CD8-positive, alpha-beta memory T cell (primary cell): ENCODE data around the gene FRK. TPM values are rescaled to one million over a fixed set of nuclear protein-coding genes. Genes with fewer than 3 reads are reported as not detected.

Experiments used
- CTCF ChIA-PET: fragments of 350-600 bp; sonication (Branson Sonifier 250); formaldehyde crosslinking; loops from one replicate; lab custom pipeline; 2021; ENCODE audit warnings: antibody characterized with exemption; lab: Charles Lee
- POLR2A ChIA-PET: fragments of 350-600 bp; sonication (Branson Sonifier 250); formaldehyde crosslinking; loops from one replicate; lab custom pipeline; 2021; ENCODE audit warnings: antibody characterized with exemption; lab: Charles Lee
- DNase-seq, 5 donors: peaks; one replicate each; pipeline versions ENCODE4 v3.0.0 to v3.0.0-alpha.2; 2020 to 2022; ENCODE audit warnings: mixed read lengths in 1 of 5
- H3K27ac ChIP-seq: one replicate; pipeline ENCODE4 v1.7.0; 2013; ENCODE audit warnings: low read depth, mild to moderate bottlenecking, low read length, moderate library complexity
- H3K27me3 ChIP-seq: 2 replicates; pipeline ENCODE4 v1.7.0; 2013; ENCODE audit warnings: low read length, mild to moderate bottlenecking; ENCODE audit not compliant: insufficient read depth, poor library complexity, severe bottlenecking
- H3K36me3 ChIP-seq: 2 replicates; pipeline ENCODE4 v1.7.0; 2013; ENCODE audit warnings: mild to moderate bottlenecking, low read length, moderate library complexity; ENCODE audit not compliant: insufficient read depth
- H3K4me1 ChIP-seq: 2 replicates; pipeline ENCODE4 v1.7.0; 2013; ENCODE audit warnings: mild to moderate bottlenecking, low read length, moderate library complexity; ENCODE audit not compliant: insufficient read depth
- H3K4me3 ChIP-seq: 2 replicates; pipeline ENCODE4 v1.7.0; 2013; ENCODE audit warnings: mild to moderate bottlenecking, low read length
- H3K9me3 ChIP-seq: 2 replicates; pipeline ENCODE4 v1.7.0; 2013; ENCODE audit warnings: mild to moderate bottlenecking, low read length
- H3K27ac Mint-ChIP-seq, 8 donors: one replicate each; pipeline ENCODE4 v1.8.0; 2020 to 2021; ENCODE audit warnings: mixed read lengths in 8 of 8, mild to moderate bottlenecking in 6 of 8, inconsistent platforms in 3 of 8, moderate library complexity in 3 of 8
- H3K27me3 Mint-ChIP-seq, 2 donors: one replicate each; pipeline ENCODE4 v1.8.0; 2020 to 2021; ENCODE audit warnings: mixed read lengths in 2 of 2, mild to moderate bottlenecking in 1 of 2, moderate library complexity in 1 of 2
- H3K36me3 Mint-ChIP-seq, 3 donors: one replicate each; pipeline ENCODE4 v1.8.0; 2020 to 2021; ENCODE audit warnings: mixed read lengths in 3 of 3, inconsistent platforms in 1 of 3, mild to moderate bottlenecking in 1 of 3
- H3K4me1 Mint-ChIP-seq, 3 donors: one replicate each; pipeline ENCODE4 v1.8.0; 2020 to 2021; ENCODE audit warnings: mixed read lengths in 3 of 3, inconsistent platforms in 1 of 3, mild to moderate bottlenecking in 1 of 3
- H3K4me3 Mint-ChIP-seq, 7 donors: one replicate each; pipeline ENCODE4 v1.8.0; 2020 to 2021; ENCODE audit warnings: mixed read lengths in 7 of 7, mild to moderate bottlenecking in 6 of 7, moderate library complexity in 4 of 7, inconsistent platforms in 2 of 7
- H3K9me3 Mint-ChIP-seq, 5 donors: one replicate each; pipeline ENCODE4 v1.8.0; 2020 to 2022; ENCODE audit warnings: mixed read lengths in 5 of 5, mild to moderate bottlenecking in 3 of 5, moderate library complexity in 2 of 5, inconsistent platforms in 1 of 5
- polyA plus RNA-seq: library from polyadenylated mRNA; unstranded; fragments of 300-500 nt; fragmentation: Illumina TruSeq; gene quantifications from one replicate; pipeline ENCODE4 v1.2.3, GENCODE V29; 2021
- total RNA-seq, 2 experiments: library from RNA; stranded (reverse); gene quantifications; one replicate each; pipeline ENCODE4 v1.2.3, GENCODE V29; 2021

The FRK gene
- total and polyA plus RNA-seq, 3 experiments from 2014 or later = 0.04 to 0.07 TPM; not detected in 1

DNA sequence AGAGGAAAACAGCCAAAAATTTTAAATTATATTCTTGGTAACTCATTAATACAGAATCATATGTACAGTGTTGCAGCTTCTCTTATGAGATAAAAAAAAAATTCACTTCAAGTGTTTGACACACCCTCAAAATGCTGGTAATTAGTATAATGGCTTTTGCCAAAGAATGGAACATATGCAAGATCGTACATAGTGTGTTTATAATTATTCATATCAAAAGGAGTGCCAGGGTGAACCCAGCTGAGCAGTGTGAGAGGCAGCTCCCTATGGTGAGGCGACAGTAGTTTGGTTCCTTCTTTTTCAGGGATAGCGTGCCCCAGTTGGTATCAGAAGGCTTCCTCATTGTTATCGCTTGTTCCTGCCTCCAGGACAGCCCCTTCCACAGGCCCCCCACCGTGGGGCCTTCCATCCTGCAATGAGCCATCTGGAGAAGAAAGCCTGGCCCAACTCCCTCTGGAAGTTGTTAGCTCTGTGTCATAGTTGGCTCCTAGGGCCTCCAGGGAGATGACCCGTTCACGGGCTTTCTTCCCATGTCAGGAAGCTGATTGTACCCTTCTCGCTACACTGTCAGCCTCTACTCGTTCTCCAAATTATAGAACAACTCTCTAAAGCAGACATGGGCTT lies 150.7 kb downstream of the FRK start:
- Histone ChIP-seq H3K27me3 (no peaks in the 10 kb centered on the region), H3K9me3 (no peaks in the 10 kb centered on the region), H3K4me1 (no peaks in the 10 kb centered on the region), H3K36me3 (no peaks in the 10 kb centered on the region), H3K4me3 (no peak overlapping the region), H3K27ac (no peak overlapping the region)
- Mint-ChIP-seq H3K27ac (no peak overlapping the region), H3K4me1 (no peaks in the 10 kb centered on the region), H3K9me3 (peaks cover 0 to 2% (median 0%) of the 10 kb centered on the region in 5 donors), H3K27me3 (peaks cover 0 to 2% of the 10 kb centered on the region in 2 donors), H3K36me3 (no peaks in the 10 kb centered on the region), H3K4me3 (no peak overlapping the region)
- CTCF ChIA-PET = no interaction called here
- no peak for DNase-seq
- POLR2A ChIA-PET = no interaction called here

DNA sequence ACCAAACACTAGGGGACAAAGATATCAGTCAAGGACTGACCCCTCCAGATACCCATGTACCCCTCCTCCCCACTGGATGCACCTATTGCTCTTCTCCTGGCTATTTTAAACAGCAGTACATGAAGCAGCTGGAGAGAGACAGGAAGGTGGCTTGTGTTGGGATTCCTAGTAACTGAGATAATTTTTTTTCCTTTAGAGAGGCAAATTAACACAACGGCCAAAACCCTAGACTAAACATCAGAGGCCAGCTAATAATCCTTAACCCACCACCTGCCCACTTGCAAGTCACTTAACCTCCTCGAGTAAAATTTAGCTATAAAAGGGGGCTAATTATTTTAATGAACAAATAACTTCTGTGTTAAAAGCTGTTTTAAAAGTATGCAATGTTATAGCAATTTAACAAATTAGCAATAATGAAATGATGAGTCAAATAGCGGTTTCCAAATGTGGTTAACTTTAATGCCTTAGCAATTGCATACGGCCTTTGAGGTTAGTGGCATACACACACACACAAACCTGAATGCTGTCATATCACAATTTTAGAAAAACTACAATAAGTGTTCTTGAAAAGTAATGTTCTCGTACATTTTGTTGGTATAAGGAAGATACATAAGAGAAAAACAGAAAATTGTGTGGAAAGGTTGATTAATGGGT lies 151.7 kb downstream of the FRK start:
- no peaks in the 10 kb centered on the region for H3K36me3 Mint-ChIP-seq
- Histone ChIP-seq H3K4me1 (no peaks in the 10 kb centered on the region), H3K4me3 (no peak overlapping the region), H3K27ac (no peak overlapping the region), H3K36me3 (no peaks in the 10 kb centered on the region), H3K27me3 (no peaks in the 10 kb centered on the region), H3K9me3 (no peaks in the 10 kb centered on the region)
- no peaks in the 10 kb centered on the region for H3K4me1 Mint-ChIP-seq
- H3K27me3 Mint-ChIP-seq = peaks cover 0 to 3% of the 10 kb centered on the region in 2 donors
- CTCF ChIA-PET = no interaction called here
- H3K9me3 Mint-ChIP-seq = peaks cover 0 to 2% (median 0%) of the 10 kb centered on the region in 5 donors
- H3K27ac Mint-ChIP-seq = no peak overlapping the region
- H3K4me3 Mint-ChIP-seq = no peak overlapping the region
- POLR2A ChIA-PET = no interaction called here
- DNase-seq = no peak

DNA sequence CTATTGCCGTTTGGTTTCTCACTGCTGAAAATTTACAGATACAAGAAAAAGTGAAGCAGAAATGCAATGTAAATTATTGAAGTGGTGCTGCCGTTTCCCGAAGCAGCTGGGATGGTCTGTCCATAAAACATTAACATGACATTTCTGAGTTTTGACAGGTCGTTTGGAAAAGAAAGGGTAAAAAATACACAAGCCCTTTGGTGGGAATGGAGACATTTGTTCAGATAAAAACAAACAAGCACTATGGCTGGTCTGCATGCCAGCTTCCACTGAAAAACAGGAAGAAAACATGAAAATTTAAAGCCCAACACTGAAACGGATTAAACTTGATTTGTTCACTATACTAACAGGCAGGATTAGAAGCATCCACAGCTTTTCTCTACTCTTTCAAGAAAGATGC lies 155.2 kb downstream of the FRK start:
- Histone ChIP-seq H3K9me3 (no peaks in the 10 kb centered on the region), H3K36me3 (no peaks in the 10 kb centered on the region), H3K4me1 (no peaks in the 10 kb centered on the region), H3K4me3 (no peak overlapping the region), H3K27ac (no peak overlapping the region), H3K27me3 (no peaks in the 10 kb centered on the region)
- ChIA-PET CTCF (no interaction called here), POLR2A (no interaction called here)
- Mint-ChIP-seq H3K9me3 (peaks cover 0 to 2% (median 0%) of the 10 kb centered on the region in 5 donors), H3K36me3 (no peaks in the 10 kb centered on the region), H3K27me3 (peaks cover 0 to 3% of the 10 kb centered on the region in 2 donors), H3K27ac (no peak overlapping the region), H3K4me1 (no peaks in the 10 kb centered on the region), H3K4me3 (no peak overlapping the region)
- DNase-seq = no peak

DNA sequence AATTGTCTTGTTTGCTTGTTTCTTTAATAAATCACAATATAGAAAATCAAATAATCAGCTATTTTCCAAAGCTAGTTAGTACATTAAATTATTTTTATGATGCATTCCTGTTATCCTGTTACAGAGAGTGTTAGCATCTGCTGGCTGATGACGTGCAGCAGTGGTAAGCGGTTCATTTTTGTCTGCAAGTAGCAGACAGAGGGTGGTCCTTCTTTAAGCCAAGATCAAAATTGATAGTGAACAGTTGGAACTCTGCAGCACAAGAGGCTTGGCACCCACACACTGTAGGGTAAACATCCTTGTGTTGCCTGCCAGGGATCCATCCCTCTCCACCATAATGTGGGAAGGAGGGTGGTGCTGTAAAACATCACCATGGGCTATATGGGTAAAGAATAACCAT lies 158.3 kb downstream of the FRK start:
- Mint-ChIP-seq H3K4me3 (no peak overlapping the region), H3K27me3 (peaks cover 0 to 3% of the 10 kb centered on the region in 2 donors), H3K36me3 (no peaks in the 10 kb centered on the region), H3K27ac (no peak overlapping the region), H3K9me3 (no peaks in the 10 kb centered on the region), H3K4me1 (no peaks in the 10 kb centered on the region)
- no peaks in the 10 kb centered on the region for H3K36me3 ChIP-seq
- DNase-seq = no peak
- H3K27ac ChIP-seq = no peak overlapping the region
- H3K4me3 ChIP-seq = no peak overlapping the region
- ChIA-PET POLR2A (no interaction called here), CTCF (no interaction called here)
- H3K27me3 ChIP-seq = no peaks in the 10 kb centered on the region
- H3K4me1 ChIP-seq = no peaks in the 10 kb centered on the region
- no peaks in the 10 kb centered on the region for H3K9me3 ChIP-seq

DNA sequence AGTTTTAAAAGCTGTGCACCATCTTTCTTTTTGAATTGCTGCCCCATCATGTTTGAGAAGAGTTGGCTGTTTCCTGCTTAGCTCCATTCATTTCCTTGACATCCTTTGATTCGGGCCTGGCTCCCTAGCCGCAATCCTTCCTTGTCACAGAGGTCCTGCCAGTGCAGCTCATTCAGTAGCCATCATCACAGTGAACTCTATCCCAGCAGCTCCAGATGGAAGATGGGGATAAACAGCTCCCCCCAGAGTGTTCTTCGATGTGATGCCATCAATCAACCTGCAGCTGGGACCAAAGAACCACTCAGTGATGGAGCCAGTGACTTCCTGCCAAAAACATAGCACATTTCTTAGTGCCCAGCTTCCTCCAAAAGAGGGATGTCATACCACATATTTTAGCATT lies 158.8 kb downstream of the FRK start:
- Histone ChIP-seq H3K4me3 (no peak overlapping the region), H3K27ac (no peak overlapping the region), H3K4me1 (no peaks in the 10 kb centered on the region), H3K9me3 (no peaks in the 10 kb centered on the region), H3K27me3 (no peaks in the 10 kb centered on the region), H3K36me3 (no peaks in the 10 kb centered on the region)
- Mint-ChIP-seq H3K4me3 (no peak overlapping the region), H3K9me3 (no peaks in the 10 kb centered on the region), H3K27me3 (peaks cover 0 to 3% of the 10 kb centered on the region in 2 donors), H3K27ac (no peak overlapping the region), H3K4me1 (no peaks in the 10 kb centered on the region), H3K36me3 (no peaks in the 10 kb centered on the region)
- ChIA-PET CTCF (no interaction called here), POLR2A (no interaction called here)
- no peak for DNase-seq

DNA sequence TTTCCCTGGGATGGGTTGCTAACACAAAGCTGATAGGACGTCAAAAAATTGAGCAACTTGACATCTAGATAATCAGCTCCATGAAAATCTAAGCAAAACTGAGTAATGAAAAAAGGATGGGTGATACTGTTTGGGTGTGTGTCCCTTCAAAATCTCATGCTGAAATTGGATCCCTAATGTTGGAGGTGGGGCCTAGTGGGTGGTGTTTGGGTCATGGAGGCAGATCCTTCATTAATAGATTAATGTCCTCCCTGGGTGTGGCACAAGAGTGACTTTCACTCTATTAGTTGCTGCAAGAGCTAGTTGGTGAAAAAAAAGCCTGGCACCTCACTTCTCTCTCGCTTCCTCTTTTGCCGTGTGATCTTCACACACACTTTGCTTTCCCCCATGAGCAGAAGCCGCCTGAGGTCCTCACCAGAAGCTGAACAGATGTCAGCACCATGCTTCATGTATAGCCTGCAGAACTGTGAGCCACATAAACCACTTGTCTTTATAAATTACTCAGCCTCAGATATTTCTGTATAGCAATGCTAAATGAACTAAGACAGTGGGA lies 160.9 kb downstream of the FRK start:
- ChIA-PET POLR2A (no interaction called here), CTCF (no interaction called here)
- H3K4me3 Mint-ChIP-seq = no peak overlapping the region
- peaks cover 0 to 1% of the 10 kb centered on the region in 2 donors for H3K27me3 Mint-ChIP-seq
- no peaks in the 10 kb centered on the region for H3K36me3 Mint-ChIP-seq
- Histone ChIP-seq H3K27me3 (no peaks in the 10 kb centered on the region), H3K4me3 (no peak overlapping the region), H3K9me3 (no peaks in the 10 kb centered on the region), H3K36me3 (no peaks in the 10 kb centered on the region), H3K27ac (no peak overlapping the region), H3K4me1 (no peaks in the 10 kb centered on the region)
- no peak for DNase-seq
- no peaks in the 10 kb centered on the region for H3K9me3 Mint-ChIP-seq
- no peak overlapping the region for H3K27ac Mint-ChIP-seq
- H3K4me1 Mint-ChIP-seq = no peaks in the 10 kb centered on the region

DNA sequence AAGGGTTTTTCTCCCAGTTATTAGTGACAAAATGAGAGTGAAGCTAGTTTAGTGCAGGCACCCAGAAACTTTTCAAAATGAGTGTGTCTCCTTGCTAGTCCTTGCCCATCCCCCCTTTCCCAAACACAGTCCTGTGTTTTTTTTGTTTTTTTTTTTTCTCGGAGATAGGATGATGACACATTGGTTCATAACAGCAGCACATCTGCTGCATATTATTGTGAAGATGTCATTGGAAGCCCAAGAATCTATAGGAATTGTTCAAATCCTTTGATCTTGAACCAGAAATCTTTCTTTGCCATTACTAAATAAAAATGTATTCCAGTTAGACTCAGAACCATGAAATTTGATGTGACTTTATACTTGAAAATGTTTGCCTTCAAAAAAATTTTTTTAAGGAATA lies 162.4 kb downstream of the FRK start:
- no peak overlapping the region for H3K4me3 Mint-ChIP-seq
- no peaks in the 10 kb centered on the region for H3K27me3 Mint-ChIP-seq
- Histone ChIP-seq H3K27me3 (no peaks in the 10 kb centered on the region), H3K4me1 (no peaks in the 10 kb centered on the region), H3K36me3 (no peaks in the 10 kb centered on the region), H3K9me3 (no peaks in the 10 kb centered on the region), H3K4me3 (no peak overlapping the region), H3K27ac (no peak overlapping the region)
- H3K27ac Mint-ChIP-seq = no peak overlapping the region
- ChIA-PET CTCF (no interaction called here), POLR2A (no interaction called here)
- H3K4me1 Mint-ChIP-seq = no peaks in the 10 kb centered on the region
- DNase-seq = no peak
- H3K9me3 Mint-ChIP-seq = no peaks in the 10 kb centered on the region
- no peaks in the 10 kb centered on the region for H3K36me3 Mint-ChIP-seq

DNA sequence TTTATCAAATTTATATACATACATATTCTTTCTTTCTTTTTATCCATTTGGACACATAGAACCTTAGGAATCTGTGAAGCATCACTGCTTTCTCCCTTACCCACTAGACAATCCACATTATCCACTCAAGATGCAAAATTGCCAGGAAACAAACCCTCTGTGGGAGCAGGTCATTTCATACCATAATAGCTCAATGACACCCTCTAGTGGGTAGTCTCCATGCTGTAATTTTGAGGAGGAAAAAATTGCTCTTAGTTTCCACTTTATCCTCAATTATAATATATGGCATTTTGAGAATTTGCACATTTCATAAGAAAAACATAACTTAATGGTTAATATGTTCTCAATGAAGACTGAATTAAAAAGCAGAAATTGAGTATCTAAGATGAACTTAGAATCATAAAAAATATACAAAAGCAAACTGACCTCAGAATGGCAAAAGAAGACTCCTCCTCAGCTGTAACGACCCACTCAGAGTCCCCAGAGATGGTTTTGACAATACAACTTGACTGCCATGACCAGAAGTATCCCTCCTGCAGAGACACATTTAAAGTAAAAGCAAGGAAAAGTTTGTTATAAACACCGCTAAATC lies 164.1 kb downstream of the FRK start:
- CTCF ChIA-PET = no interaction called here
- Mint-ChIP-seq H3K4me3 (no peak overlapping the region), H3K4me1 (no peaks in the 10 kb centered on the region), H3K9me3 (no peaks in the 10 kb centered on the region), H3K36me3 (no peaks in the 10 kb centered on the region), H3K27me3 (no peaks in the 10 kb centered on the region), H3K27ac (no peak overlapping the region)
- POLR2A ChIA-PET = no interaction called here
- DNase-seq = no peak
- no peaks in the 10 kb centered on the region for H3K4me1 ChIP-seq
- no peaks in the 10 kb centered on the region for H3K27me3 ChIP-seq
- no peak overlapping the region for H3K27ac ChIP-seq
- H3K4me3 ChIP-seq = no peak overlapping the region
- H3K36me3 ChIP-seq = no peaks in the 10 kb centered on the region
- H3K9me3 ChIP-seq = no peaks in the 10 kb centered on the region
